HG02610 (cell line): ENCODE measurements around the gene PDE6B.
"Not testable (repeated sequence)": the region's sequence is repeated elsewhere in the genome, so short reads cannot be mapped to it uniquely, and the experiment has no call there.

Experiments
- ATAC-seq: cut with Tn5 transposase; IDR thresholded peaks from one replicate; pipeline ENCODE4 v1.9.1; 2021; ENCODE audit warnings: mild to moderate bottlenecking, moderate library complexity; ENCODE audit not compliant: unreplicated experiment

The PDE6B gene

GRCh38 chr4:703336-704197, 78.2 kb downstream of the PDE6B start:
- ATAC-seq, result no peak

DNA sequence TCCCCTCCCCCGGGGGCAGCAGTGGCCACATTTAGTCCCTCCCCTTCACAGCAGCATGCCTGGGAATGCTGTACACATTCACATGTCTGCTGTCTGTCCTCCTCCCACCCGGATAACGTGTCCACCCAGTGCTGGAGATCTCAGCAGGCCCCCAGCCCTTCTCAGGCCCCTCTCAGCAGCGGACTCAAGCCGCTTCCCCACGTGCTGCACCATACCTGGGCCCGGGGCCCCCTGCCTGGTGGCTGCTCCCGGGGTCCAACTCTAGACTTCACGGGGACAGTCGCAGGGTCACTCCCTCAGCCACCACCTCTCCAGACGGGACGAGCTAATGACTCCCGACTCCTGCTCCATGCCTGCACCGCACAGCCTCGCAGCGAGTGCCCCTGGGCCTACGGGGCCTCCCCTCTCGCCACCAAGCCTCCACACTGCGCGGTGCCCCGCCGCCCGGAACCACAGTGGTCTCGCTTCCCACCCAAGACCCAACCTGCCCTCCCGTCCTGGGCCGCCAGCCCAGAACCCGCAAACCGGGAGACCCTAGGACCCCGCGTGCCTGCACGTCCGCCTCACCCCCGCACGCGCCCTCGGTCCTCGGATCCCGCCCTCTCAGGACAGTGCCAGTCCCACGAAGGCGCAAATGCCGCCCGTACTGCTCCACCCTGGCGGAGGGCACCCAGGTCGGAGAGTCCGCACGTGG, 79.0 kb downstream of the PDE6B start:
- ATAC-seq, result no peak

GRCh38 chr4:704971-705277, 79.6 kb downstream of the PDE6B start:
- no peak for ATAC-seq

DNA sequence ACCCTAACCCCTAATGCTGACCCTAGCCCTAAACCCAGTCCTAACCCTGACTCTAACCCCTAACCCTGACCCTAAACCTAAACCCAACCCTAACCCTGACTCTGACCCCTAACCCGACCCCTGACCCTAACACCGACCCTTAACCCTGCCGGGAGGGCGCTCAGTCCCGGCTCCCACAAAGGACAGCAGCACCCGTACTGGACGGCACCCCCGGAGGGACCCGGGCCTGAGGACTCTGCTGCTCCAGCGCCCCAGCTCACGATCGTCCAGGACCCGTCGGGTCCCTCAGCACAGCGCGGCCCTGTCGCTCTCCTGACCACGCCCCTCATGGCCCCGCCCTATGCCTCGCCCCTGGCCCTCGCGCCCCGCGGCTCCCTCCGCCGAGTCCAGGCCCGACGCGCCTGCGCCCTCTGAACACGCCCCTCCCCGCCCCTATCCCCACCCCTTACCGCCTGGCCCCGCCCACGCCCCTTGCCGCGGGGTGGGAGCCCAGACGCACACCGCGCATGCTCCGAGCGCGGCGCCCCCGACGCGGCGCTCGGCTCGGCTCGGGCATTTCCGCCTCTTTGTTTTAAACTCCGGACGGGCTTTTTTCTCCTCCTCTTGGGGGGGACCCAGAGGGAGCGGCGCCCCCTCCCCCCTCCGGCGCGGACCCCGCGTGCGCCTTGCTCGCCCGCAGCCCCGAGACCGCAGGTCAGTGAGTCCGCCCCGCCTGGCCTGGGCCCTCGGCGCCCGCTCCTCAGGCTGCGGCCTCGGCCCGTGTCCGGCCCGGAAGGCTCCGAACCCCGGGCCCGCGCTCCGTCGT, 80.1 kb downstream of the PDE6B start, which contains the start of gene PCGF3:
PCGF3 (plus strand) TSS at position 555 of the 805 bp plus-strand sequence. CDS start 27,849 bp downstream, outside the sequence.
- peak; percentile 89 for ATAC-seq

DNA sequence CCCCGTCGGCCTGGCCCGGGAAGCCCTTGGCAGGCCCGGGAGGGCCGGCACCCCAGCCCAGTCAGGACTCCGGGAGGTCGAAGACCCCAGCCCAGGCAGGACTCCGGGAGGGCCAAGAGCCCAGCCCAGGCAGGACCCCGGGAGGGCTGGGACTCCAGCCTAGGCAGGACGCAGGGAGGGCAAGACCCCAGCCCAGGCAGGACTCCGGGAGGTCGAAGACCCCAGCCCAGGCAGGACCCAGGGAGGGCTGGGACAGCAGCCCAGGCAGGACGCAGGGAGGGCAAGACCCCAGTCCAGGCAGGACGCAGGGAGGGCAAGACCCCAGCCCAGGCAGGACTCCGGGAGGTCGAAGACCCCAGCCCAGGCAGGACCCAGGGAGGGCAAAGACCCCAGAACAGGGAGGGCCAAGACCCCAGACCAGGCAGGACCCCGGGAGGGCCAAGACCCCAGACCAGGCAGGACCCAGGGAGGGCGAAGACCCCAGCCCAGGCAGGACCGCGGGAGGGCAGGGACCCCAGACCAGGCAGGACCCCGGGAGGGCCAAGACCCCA, 80.8 kb downstream of the PDE6B start:
- ATAC-seq, result not testable (repeated sequence)

GRCh38 chr4:706834-707598, 81.6 kb downstream of the PDE6B start:
- ATAC-seq, result no peak

DNA sequence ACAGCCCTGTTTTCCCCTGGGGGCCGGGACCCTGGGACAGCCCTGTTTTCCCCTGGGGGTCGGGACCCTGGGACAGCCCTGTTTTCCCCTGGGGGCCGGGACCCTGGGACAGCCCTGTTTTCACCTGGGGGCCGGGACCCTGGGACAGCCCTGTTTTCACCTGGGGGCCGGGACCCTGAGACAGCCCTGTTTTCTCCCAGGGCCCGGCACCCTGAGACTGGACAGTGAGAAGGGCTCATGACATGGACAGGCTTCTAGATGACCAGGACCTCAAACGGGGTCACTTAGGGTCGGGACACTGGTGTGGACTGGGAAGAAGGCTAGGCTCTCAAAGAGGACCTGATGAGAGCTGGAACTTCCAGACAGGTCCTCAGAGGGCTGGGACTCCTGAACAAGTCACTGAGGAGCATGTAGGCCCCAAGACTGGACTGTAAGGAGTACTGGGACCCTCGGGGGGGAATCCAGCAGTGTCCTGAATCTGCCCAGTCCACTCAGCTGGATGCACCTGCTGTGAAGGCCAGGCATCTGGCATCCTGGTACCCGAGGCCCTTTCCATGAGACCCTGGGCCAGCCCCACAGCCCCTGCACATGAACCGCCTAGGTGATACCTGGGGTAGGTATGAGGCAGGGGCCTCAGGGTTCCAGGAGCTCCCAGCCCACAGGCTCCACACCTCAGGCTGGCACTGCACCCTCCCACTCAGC, 82.7 kb downstream of the PDE6B start:
- ATAC-seq, result no peak

DNA sequence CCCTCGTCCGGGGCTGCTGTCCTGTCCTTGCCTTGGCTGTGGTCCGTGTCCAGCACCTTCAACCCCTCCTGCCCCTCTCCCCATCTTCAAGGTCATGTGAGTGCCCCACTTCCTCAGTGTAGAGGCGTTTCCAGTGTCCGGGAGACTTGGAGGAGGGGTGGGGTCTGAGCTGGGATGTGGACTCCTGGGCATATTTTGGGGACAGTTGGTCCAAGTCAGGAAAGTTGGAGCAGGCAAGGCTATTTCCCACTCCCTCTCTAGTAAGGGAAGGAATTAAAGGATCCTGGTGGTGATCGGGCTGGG, 83.2 kb downstream of the PDE6B start:
- ATAC-seq, result no peak

DNA sequence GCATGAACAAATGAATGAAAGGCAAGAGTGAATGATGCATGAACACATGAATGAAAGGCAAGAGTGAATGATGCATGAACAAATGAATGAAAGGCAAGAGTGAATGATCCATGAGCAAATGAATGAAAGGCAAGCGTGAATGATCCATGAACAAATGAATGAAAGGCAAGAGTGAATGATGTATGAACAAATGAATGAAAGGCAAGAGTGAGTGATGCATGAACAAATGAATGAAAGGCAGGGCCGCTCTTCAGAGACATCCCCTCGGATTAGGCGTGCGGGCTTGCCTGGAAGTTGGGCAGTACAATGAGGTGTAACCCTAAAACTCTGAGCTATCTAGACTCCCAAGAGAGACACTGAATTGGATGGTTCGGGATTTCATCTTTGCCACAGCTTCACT, 84.0 kb downstream of the PDE6B start:
- no peak for ATAC-seq

DNA sequence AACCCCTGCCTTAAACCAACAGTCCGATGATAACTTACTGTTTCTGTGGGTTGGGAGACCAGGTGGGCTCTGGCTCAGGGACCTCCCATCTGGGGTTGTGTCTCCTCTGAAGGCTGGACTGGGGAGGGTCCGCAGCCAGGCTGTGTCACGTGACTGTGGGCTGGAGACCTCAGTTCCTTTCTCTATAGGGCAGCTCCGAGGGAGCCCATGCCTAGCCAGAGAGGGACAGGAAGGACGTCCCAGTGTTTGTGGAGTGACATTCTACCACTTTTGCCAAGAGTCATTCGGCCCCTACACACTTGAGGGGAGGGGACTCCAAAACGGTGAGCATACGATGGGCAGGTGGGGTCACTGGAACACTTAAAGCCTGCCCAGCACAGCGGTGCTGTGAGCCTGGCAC, 84.7 kb downstream of the PDE6B start:
- no peak for ATAC-seq

DNA sequence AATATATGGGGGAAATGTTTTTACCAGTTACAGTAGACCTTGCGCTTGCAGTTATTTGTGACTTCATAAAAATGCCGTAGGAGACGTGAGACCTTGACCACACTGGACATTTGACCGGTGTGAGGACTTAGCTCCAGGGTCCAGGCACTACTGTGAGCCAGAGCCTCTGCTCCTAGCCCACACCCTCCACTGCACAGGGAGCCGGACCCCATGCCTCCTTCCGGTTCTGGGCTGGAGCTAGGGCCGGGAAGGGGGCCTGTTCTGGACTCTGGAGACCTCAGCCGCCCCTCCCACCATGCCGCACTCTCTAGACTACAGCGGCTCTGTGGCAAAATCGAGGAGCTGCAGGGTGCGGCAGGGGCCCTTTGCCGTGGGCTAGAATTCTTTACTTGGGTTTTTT, 85.5 kb downstream of the PDE6B start:
- no peak for ATAC-seq

DNA sequence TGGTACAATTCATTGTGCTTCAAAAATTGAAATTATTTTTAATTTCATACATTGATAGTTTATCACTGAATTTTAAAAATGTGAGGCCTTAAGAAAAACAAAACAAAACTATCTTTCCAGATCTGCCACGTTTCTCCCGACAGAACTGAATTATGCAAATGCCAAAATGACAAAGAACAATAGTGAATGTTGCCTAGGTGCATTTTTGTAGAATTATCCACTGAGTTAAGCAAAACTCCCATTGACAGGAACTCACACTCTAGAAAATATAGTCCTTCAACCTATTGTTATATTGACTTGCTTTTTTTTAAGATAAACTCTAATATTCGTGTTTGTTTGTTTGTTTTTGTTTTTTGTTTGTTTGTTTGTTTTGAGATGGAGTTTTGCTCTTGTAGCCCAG, 86.7 kb downstream of the PDE6B start:
- no peak for ATAC-seq

DNA sequence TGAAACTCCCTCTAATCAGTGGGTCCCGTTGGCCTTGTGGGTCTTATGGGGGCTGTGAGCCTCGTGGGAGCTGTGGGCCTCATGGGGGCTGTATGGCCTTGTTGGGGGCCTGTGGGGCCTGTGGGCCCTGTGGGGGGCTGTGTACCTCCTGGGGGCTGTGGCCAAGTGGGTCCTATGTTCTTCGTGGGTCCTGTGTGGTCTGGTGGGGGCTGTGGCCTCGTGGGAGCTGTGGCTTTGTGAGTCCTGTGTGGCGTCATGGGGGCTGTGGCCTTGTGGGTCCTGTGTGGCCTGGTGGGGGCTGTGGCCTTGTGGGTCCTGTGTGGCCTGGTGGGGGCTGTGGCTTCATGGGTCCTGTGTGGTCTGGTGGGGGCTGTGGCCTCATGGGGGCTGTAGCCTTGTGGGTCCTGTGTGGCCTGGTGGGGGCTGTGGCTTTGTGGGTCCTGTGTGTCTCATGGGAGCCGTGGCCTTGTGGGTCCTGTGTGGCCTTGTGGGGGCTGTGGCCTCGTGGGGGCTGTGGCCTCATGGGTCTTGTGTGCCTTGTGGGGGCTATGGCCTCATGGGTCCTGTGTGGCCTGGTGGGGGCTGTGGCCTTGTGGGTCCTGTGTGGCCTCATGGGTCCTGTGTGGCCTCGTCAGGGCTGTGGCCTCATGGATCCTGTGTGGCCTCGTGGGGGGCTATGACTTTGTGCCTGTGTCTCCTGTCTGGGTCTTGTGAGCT, 87.7 kb downstream of the PDE6B start:
- no peak for ATAC-seq

- no peak for ATAC-seq
Measured at GRCh38 chr4:714087-714486, 88.7 kb downstream of the PDE6B start.

DNA sequence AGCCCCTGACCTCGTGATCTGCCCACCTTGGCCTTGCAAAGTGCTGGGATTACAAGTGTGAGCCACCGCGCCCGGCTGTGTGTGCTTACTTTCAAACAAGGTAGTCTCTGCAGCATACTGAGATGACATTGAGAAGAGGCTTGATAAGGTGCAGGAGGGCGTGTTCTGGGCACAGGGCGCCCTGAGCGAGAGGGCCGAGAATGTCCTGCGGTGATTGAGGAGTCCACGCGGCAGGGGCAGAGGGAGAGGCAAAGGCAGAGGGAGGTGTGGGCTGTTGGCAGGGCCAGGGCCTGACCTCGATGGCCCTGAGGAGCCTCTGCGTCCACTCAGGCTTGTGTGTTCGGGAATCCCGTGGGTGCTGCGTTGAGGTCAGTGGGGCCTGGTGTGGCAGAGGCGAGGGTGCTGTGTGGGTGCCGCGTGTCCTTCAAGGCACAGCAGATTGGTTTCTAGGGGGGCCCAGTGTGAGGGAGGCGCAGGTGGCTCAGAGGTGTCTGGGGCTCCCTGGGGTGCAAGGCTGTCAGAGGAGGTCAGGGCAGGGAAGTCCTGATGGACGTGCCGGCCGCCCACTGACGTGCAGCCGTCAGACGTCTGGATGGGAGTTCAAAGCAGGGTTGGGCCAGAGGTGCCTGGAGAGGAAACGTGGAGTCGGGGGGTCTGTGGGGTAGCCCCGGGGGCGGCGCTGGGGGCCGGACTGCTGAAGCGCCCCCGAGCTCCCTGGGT, 92.4 kb downstream of the PDE6B start:
- no peak for ATAC-seq

GRCh38 chr4:718460-718859, 93.1 kb downstream of the PDE6B start:
- no peak for ATAC-seq
